NB4 (cell line): ENCODE data around the gene DLX1.

Source experiments
- POLR2A ChIP-seq: IDR thresholded peaks from 2 replicates; pipeline ENCODE4 v1.6.1; 2011; ENCODE audit warnings: mild to moderate bottlenecking; ENCODE audit not compliant: insufficient read length; ENCODE audit errors: extremely low read depth
- TF ChIP-seq, protein P1 (sequence below): IDR thresholded peaks from one replicate; pipeline ENCODE4 v1.5.1; 2012; ENCODE audit warnings: low read depth, low read length

DNA sequence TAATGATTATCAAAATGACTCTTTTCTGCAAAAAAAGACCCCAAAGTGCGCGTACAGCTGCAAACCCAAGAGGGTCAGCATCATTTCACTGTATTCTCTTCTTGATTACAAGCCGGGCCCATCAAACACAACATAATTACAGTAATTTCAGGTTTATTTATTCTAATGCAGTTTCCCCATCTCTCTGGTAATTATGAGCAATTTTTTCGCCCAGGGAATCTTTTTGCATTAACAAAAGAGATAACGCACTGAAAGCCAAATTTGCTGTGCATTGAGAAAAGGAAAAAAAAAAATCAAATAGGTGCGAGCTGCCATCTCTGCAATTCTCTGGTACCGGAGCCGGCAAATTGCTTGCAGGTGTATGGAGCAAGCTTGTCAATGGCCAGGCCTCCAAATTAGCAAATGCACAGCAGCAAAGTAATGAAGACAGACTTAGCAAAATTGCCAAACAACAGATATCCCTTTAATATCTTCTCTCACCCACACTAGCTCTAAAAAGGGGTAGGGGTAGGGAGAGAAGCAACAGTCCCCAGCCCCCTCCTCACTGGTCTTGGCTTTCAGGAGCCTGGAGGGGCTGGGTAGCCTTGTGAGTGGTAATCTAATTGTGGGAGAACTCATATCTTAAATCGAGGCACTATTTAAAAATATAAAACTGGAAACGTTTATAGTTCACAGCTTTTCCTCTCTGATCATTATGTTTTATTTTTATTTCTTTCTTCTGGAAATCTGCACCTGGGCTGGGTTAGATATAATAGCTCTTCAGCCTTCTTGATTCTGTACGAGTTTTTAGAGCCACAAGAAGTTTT, 6.7 kb downstream of the DLX1 start:
- TF ChIP-seq POLR2A, result no peak
- TF ChIP-seq, protein P1, sequence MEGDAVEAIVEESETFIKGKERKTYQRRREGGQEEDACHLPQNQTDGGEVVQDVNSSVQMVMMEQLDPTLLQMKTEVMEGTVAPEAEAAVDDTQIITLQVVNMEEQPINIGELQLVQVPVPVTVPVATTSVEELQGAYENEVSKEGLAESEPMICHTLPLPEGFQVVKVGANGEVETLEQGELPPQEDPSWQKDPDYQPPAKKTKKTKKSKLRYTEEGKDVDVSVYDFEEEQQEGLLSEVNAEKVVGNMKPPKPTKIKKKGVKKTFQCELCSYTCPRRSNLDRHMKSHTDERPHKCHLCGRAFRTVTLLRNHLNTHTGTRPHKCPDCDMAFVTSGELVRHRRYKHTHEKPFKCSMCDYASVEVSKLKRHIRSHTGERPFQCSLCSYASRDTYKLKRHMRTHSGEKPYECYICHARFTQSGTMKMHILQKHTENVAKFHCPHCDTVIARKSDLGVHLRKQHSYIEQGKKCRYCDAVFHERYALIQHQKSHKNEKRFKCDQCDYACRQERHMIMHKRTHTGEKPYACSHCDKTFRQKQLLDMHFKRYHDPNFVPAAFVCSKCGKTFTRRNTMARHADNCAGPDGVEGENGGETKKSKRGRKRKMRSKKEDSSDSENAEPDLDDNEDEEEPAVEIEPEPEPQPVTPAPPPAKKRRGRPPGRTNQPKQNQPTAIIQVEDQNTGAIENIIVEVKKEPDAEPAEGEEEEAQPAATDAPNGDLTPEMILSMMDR, result no peak
